SK-N-SH (cell line): ENCODE results near the gene EPHA3.

Experiments
- EP300 ChIP-seq, 2 experiments: IDR thresholded peaks; 2 replicates each; pipeline versions ENCODE4 v1.4.0 to v1.6.1; 2012; ENCODE audit warnings: borderline replicate concordance in 1 of 2, low read depth in 1 of 2, low read length in 1 of 2
- NRF1 ChIP-seq: IDR thresholded peaks from 2 replicates; pipeline ENCODE4 v1.6.1; 2012; ENCODE audit warnings: low read depth, mild to moderate bottlenecking, low read length
- TAF1 ChIP-seq: IDR thresholded peaks from 2 replicates; pipeline ENCODE4 v1.6.1; 2012; ENCODE audit warnings: low read depth, mild to moderate bottlenecking, low read length, moderate library complexity, borderline replicate concordance
- TF ChIP-seq, protein P1 (sequence below): fragments of 200-600 bp; sonication (generic); IDR thresholded peaks from 2 replicates; pipeline ENCODE4 v1.6.1; 2017; ENCODE audit warnings: antibody characterized with exemption, mild to moderate bottlenecking, moderate library complexity
- TF ChIP-seq, protein P2 (sequence below): IDR thresholded peaks from 2 replicates; pipeline ENCODE4 v1.4.0; 2012; ENCODE audit warnings: low read depth

DNA sequence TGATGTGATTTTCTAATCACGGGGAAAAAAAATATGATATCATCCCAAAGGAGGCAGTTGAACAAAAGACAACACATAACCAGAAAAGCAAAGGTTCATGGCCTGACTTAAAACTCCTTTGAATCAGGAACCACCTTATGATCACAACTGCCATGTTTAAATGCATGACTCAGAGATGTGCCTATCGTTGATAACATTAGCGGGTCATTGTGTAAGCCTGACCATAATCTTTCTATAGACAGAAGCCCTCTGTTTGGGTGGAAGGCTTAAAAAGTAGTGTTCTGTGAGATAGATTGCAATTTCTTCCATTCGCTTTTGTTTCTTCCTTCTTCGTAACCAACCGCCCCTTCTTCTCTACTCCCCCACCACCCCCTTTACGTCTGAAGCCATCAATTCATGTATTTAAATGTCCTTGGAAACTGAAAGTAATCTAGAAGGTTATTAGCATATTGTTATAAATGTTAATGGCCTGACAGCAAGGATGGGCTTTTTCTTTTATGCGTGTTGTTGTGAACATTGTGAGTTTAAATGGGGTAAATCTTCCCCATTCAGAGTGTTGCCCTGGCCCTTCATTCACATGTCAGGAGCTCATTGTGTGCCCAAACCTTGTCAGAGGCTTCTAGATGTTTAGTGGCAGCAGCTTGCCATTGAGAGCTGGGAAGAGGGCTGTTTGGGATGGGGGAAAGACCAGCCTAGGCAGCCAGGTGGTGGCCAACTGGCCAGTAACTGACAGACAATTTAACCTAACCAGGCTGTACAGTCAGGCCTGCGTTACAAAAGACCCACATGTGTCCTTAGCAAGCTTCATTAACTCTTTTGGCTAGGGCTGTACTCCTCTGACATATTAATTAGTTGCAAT lies 64.5 kb downstream of the EPHA3 start:
- TF ChIP-seq, protein P1, sequence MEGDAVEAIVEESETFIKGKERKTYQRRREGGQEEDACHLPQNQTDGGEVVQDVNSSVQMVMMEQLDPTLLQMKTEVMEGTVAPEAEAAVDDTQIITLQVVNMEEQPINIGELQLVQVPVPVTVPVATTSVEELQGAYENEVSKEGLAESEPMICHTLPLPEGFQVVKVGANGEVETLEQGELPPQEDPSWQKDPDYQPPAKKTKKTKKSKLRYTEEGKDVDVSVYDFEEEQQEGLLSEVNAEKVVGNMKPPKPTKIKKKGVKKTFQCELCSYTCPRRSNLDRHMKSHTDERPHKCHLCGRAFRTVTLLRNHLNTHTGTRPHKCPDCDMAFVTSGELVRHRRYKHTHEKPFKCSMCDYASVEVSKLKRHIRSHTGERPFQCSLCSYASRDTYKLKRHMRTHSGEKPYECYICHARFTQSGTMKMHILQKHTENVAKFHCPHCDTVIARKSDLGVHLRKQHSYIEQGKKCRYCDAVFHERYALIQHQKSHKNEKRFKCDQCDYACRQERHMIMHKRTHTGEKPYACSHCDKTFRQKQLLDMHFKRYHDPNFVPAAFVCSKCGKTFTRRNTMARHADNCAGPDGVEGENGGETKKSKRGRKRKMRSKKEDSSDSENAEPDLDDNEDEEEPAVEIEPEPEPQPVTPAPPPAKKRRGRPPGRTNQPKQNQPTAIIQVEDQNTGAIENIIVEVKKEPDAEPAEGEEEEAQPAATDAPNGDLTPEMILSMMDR = no peak
- TF ChIP-seq TAF1 = no peak
- TF ChIP-seq, protein P2, sequence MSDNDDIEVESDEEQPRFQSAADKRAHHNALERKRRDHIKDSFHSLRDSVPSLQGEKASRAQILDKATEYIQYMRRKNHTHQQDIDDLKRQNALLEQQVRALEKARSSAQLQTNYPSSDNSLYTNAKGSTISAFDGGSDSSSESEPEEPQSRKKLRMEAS = no peak
- no peak for TF ChIP-seq NRF1
- no peak for TF ChIP-seq EP300 (IDR thresholded peaks at IDR 0.05; ENCODE audit: borderline replicate concordance in 1 of 2, low read depth in 1 of 2, low read length in 1 of 2)
